HEK293T (cell line): ENCODE data around the gene LRRC52.

ENCODE experiments used
- BHLHE40 ChIP-seq: fragments of 450-650 bp; IDR thresholded peaks from 2 replicates; pipeline ENCODE4 v1.6.1; 2016; ENCODE audit warnings: mild to moderate bottlenecking, moderate library complexity, borderline replicate concordance
- FOXK2 ChIP-seq: fragments of 450-650 bp; IDR thresholded peaks from 2 replicates; pipeline ENCODE4 v1.6.1; 2016; ENCODE audit warnings: mild to moderate bottlenecking
- L3MBTL2 ChIP-seq: fragments of 450-650 bp; conservative IDR thresholded peaks from 2 replicates; pipeline ENCODE4 v1.6.1; 2016; ENCODE audit warnings: mild to moderate bottlenecking

DNA sequence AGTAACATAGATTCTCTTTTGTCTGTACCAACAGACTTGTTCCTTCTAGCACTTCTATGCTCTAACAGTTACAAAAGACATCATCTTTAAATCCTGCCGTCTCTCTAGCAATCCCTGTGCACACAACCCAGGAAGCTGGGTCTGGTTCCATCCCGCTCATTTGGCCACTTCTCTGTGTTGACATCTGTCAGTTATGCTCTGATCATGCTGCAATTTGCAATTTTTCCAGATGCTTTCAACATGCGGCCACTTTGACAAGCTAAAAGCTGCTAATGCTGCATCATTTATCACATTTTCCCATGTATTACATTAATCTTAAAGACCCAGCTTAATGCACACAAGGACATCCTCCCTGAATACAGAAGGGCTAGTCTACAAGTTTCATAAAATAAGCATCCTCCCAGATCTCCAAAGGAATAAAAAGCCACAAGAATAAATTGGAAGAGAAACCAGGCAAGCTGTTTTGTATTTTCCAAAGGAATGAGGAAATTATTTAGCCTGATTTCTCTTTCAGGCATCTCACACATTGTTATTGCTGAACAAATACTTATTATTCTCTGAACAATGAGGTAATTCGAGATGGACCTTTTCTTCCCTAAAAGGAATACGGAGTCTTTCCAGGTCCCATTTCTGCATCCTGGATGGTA lies 19.0 kb upstream of the LRRC52 start:
- no peak for TF ChIP-seq L3MBTL2
- TF ChIP-seq FOXK2, result no peak
- no peak for TF ChIP-seq BHLHE40
